Endodermal cell (in vitro differentiated cells): ENCODE measurements around the gene ZNF391. TPM values are rescaled to one million over a fixed set of nuclear protein-coding genes. Genes with fewer than 3 reads are reported as not detected.

ENCODE experiments used
- DNase-seq: peaks from one replicate; pipeline ENCODE4 v3.0.0-alpha.2; 2017
- H3K27ac ChIP-seq: 2 replicates; pipeline ENCODE4 v1.5.1; 2013; ENCODE audit warnings: mild to moderate bottlenecking, low read depth, low read length, moderate library complexity
- H3K27me3 ChIP-seq: 2 replicates; pipeline ENCODE4 v1.6.1; 2013; ENCODE audit warnings: mild to moderate bottlenecking, low read length, moderate library complexity; ENCODE audit not compliant: insufficient read depth, control insufficient read depth, poor library complexity, severe bottlenecking
- H3K36me3 ChIP-seq: 2 replicates; pipeline ENCODE4 v1.7.0; 2013; ENCODE audit warnings: mild to moderate bottlenecking, low read length, moderate library complexity; ENCODE audit not compliant: control insufficient read depth, insufficient read depth
- H3K4me1 ChIP-seq: one replicate; pipeline ENCODE4 v1.7.0; 2013; ENCODE audit warnings: low read length; ENCODE audit not compliant: control insufficient read depth, insufficient read depth
- H3K4me3 ChIP-seq: 2 replicates; pipeline ENCODE4 v1.5.1; 2013; ENCODE audit warnings: mild to moderate bottlenecking, low read length, moderate library complexity
- H3K9ac ChIP-seq: 2 replicates; pipeline ENCODE4 v1.6.1; 2013; ENCODE audit warnings: mild to moderate bottlenecking, low read length, moderate library complexity; ENCODE audit not compliant: poor library complexity, severe bottlenecking; ENCODE audit errors: extremely low read depth
- H3K9me3 ChIP-seq: 2 replicates; pipeline ENCODE4 v1.6.1; 2013; ENCODE audit warnings: mild to moderate bottlenecking, low read length, moderate library complexity; ENCODE audit not compliant: control insufficient read depth
- H3K27ac Mint-ChIP-seq: 2 replicates; pipeline ENCODE4 v1.8.0; 2020; ENCODE audit warnings: mixed read lengths
- H3K27me3 Mint-ChIP-seq: 2 replicates; pipeline ENCODE4 v1.8.0; 2021; ENCODE audit warnings: mild to moderate bottlenecking, mixed read lengths; ENCODE audit not compliant: insufficient read depth
- H3K36me3 Mint-ChIP-seq: 2 replicates; pipeline ENCODE4 v1.8.0; 2020; ENCODE audit warnings: low read depth, mixed read lengths
- H3K4me1 Mint-ChIP-seq: 2 replicates; pipeline ENCODE4 v1.8.0; 2020; ENCODE audit warnings: mixed read lengths
- H3K4me3 Mint-ChIP-seq: 2 replicates; pipeline ENCODE4 v1.8.0; 2020; ENCODE audit warnings: mild to moderate bottlenecking, moderate library complexity, mixed read lengths
- H3K9me3 Mint-ChIP-seq: 2 replicates; pipeline ENCODE4 v1.8.0; 2020; ENCODE audit warnings: mild to moderate bottlenecking, mixed read lengths
- CTCF ChIP-seq: fragments of 200-600 bp; sonication (generic); conservative IDR thresholded peaks from 2 replicates; pipeline ENCODE4 v1.5.0; 2021; ENCODE audit warnings: antibody characterized with exemption, mild to moderate bottlenecking
- WGBS, 2 experiments: methylation state at CpG; one replicate each; pipeline versions ENCODE4 v1.1.5 to v1.1.7; 2013; ENCODE audit warnings: missing lambda C conversion rate in 2 of 2, mixed read lengths in 1 of 2; ENCODE audit not compliant: insufficient coverage in 1 of 2, insufficient read length in 1 of 2; 5-methylcytosine and 5-hydroxymethylcytosine counted together
- total RNA-seq, 2 donors: library from RNA; stranded (reverse); fragmentation: NEBNext Ultra II Directional in 1 of 2; extraction: Animal tissue kit (Norgen Biotek cat#: 25700) in 1 of 2; gene quantifications; 2 replicates in 1 of 2; 3 replicates in 1 of 2; pipeline ENCODE4 v1.2.1, GENCODE V29; 2021

Gene ZNF391
- total RNA-seq, 2 donors from 2014 or later = 8.6 to 9.2 TPM

GRCh38 chr6:27383011-27383410 is 5.5 kb upstream of the ZNF391 start:
- H3K4me1 Mint-ChIP-seq = peaks cover 13% of the 10 kb centered on the region
- no peak overlapping the region for H3K27ac Mint-ChIP-seq
- H3K36me3 Mint-ChIP-seq = peaks cover 7% of the 10 kb centered on the region

GRCh38 chr6:27383481-27383880 is 5.1 kb upstream of the ZNF391 start:
- Mint-ChIP-seq H3K9me3 (peaks cover 32% of the 10 kb centered on the region), H3K4me3 (no peak overlapping the region), H3K27ac (no peak overlapping the region), H3K36me3 (peaks cover 7% of the 10 kb centered on the region), H3K27me3 (peaks cover 5% of the 10 kb centered on the region), H3K4me1 (peaks cover 8% of the 10 kb centered on the region)
- Histone ChIP-seq H3K9me3 (peaks cover 12% of the 10 kb centered on the region), H3K4me3 (no peak overlapping the region), H3K27ac (no peak overlapping the region), H3K4me1 (peaks cover 6% of the 10 kb centered on the region), H3K27me3 (no peaks in the 10 kb centered on the region), H3K36me3 (no peaks in the 10 kb centered on the region), H3K9ac (no peak overlapping the region)
- WGBS, 2 experiments = 86% methylated on average over 1 of the region's 1 CpG; no CpG with 5 or more reads in 1 of the 2 experiments
- no peak for DNase-seq
- TF ChIP-seq CTCF = no peak

More at GRCh38 chr6:27383011-27383410, 5.5 kb upstream of the ZNF391 start:
- Histone ChIP-seq H3K36me3 (no peaks in the 10 kb centered on the region), H3K4me1 (peaks cover 6% of the 10 kb centered on the region), H3K9me3 (peaks cover 12% of the 10 kb centered on the region), H3K27ac (no peak overlapping the region), H3K4me3 (no peak overlapping the region), H3K9ac (no peak overlapping the region), H3K27me3 (no peaks in the 10 kb centered on the region)
- Mint-ChIP-seq H3K27me3 (peaks cover 5% of the 10 kb centered on the region), H3K4me3 (no peak overlapping the region), H3K9me3 (peaks cover 32% of the 10 kb centered on the region)
- 71% methylated on average over 4 of the region's 4 CpGs; no CpG with 5 or more reads in 1 of the 2 experiments for WGBS, 2 experiments
- TF ChIP-seq CTCF = no peak
- DNase-seq = no peak

GRCh38 chr6:27392623-27393022 is 4.1 kb downstream of the ZNF391 start:
- WGBS, 2 experiments = 100% methylated on average over 1 of the region's 1 CpG; no CpG with 5 or more reads in 1 of the 2 experiments
- Histone ChIP-seq H3K27me3 (no peaks in the 10 kb centered on the region), H3K4me3 (no peak overlapping the region), H3K4me1 (no peaks in the 10 kb centered on the region), H3K9me3 (peaks cover 51% of the 10 kb centered on the region), H3K9ac (no peak overlapping the region), H3K36me3 (peaks cover 32% of the 10 kb centered on the region), H3K27ac (no peak overlapping the region)
- Mint-ChIP-seq H3K4me1 (peaks cover 4% of the 10 kb centered on the region), H3K9me3 (peaks cover 36% of the 10 kb centered on the region), H3K4me3 (no peak overlapping the region), H3K27ac (no peak overlapping the region), H3K36me3 (peaks cover 58% of the 10 kb centered on the region), H3K27me3 (no peaks in the 10 kb centered on the region)
- TF ChIP-seq CTCF = no peak
- DNase-seq = no peak
